NCI-H2196 treated with DMSO at 0.1 percent for 48 hours (cell line): ENCODE results near the gene NDUFA13.

ENCODE experiments used
- DNase-seq: peaks from one replicate; lab custom pipeline; 2025; ENCODE audit not compliant: unreplicated experiment; lab: John Stamatoyannopoulos, UW

Gene NDUFA13

GRCh38 chr19:19566306-19566705 is 50.3 kb downstream of the NDUFA13 start:
- no peak for DNase-seq

GRCh38 chr19:19567391-19567790 is 51.4 kb downstream of the NDUFA13 start:
- DNase-seq = no peak

DNA sequence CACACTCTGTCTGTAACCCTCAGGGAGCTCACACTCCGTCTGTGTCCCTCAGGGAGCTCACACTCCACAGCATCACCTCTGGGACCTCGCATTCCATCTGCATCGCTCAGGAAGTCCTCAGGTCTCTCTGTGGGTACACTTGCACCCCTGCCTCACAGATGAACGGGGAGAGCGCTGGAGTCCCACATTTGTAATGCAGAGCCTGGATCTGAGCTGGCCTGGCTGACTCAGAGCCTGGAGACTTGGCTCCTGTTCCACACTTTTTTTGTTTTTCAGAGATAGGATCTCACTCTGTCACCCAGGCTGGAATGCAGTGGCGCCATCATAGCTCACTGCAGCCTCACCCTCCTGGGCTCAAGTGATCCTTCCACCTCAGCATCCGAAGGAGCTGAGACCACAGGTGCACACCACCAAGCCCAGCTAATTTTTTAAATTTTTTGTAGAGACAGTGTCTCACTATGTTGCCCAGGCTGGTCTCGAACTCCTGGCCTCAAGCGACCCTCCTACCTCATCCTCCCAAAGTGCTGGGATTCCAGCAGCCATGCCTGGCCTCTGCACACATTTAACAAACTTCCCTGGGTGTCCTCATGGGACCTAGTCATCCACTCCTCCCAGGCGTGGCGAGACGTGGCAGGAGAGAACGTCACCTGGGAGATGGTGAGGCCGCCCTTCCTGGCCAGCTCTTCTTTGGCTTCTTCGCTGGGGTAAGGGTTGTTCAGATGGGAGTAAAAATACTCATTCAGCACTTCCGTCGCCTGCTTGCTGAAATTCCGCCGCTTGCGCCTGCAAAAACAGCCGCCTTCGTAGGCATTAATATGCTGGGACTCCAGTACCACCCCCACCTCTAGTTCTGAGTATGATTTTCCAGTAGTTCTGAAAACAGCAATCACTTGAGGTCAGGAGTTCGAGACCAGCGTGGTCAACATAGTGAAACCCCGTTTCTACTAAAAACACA is 53.1 kb downstream of the NDUFA13 start:
- DNase-seq = no peak

- DNase-seq = no peak
These were observed 54.5 kb downstream of the NDUFA13 start for GRCh38 chr19:19570571-19570970.

GRCh38 chr19:19571071-19571786 is 55.2 kb downstream of the NDUFA13 start:
- no peak for DNase-seq

- no peak for DNase-seq
These were observed 59.4 kb downstream of the NDUFA13 start for GRCh38 chr19:19575411-19575810.
